IPS DF 4.7 (cell line): ENCODE results near the gene CAPN9.

ENCODE experiments used
- DNase-seq: peaks from one replicate; pipeline ENCODE4 v3.0.0-alpha.2; 2013; ENCODE audit warnings: low spot score; ENCODE audit errors: extremely low read depth

CAPN9 gene

GRCh38 chr1:230848235-230848634, 101.0 kb downstream of the CAPN9 start:
- no peak for DNase-seq

- DNase-seq = no peak
Observed at GRCh38 chr1:230849451-230850224, 102.5 kb downstream of the CAPN9 start.

- DNase-seq = no peak
Observed at GRCh38 chr1:230850547-230850946, 103.4 kb downstream of the CAPN9 start.

GRCh38 chr1:230851291-230851691, 104.1 kb downstream of the CAPN9 start:
- DNase-seq = no peak
